Right lobe of liver (tissue), 6 donors: ENCODE results near the gene ARFGAP3. TPM values are rescaled to one million over a fixed set of nuclear protein-coding genes. Genes with fewer than 3 reads are reported as not detected.
A peak's percentile ranks its signal among the peaks of the same experiment; 100 is the strongest.

Experiments used
- ATAC-seq, 4 donors: fragments of 200-7000 bp; cut with Tn5 transposase; one replicate each; pipeline ENCODE4 v1.9.1; 2020; ENCODE audit warnings: mild to moderate bottlenecking in 4 of 4, moderate library complexity in 4 of 4
- DNase-seq, 3 donors: peaks; one replicate each; pipeline ENCODE4 v3.0.0-alpha.2; 2020
- H3K27ac ChIP-seq, 3 donors: fragments of 200-600 bp; one replicate each; pipeline ENCODE4 v1.8.0; 2022
- H3K27me3 ChIP-seq, 2 donors: fragments of 200-600 bp; one replicate each; pipeline ENCODE4 v1.8.0; 2022
- H3K36me3 ChIP-seq, 4 donors: fragments of 200-600 bp; sonication (generic) in 1 of 4; one replicate each; pipeline versions ENCODE4 v1.5.1 to v1.8.0; 2017 to 2022; ENCODE audit warnings: control low read depth in 1 of 4
- H3K4me1 ChIP-seq, 4 donors: fragments of 200-600 bp; sonication (generic) in 1 of 4; one replicate each; pipeline versions ENCODE4 v1.5.1 to v1.8.0; 2017 to 2022; ENCODE audit warnings: control low read depth in 1 of 4
- H3K4me3 ChIP-seq, 3 donors: fragments of 200-600 bp; one replicate each; pipeline ENCODE4 v1.8.0; 2022
- H3K9me3 ChIP-seq, 4 donors: fragments of 200-600 bp; sonication (generic) in 1 of 4; one replicate each; pipeline versions ENCODE4 v1.5.1 to v1.8.0; 2017 to 2022; ENCODE audit warnings: control low read depth in 1 of 4
- CTCF ChIP-seq, 4 donors: fragments of 200-600 bp in 3 of 4; fragments of 450-650 bp in 1 of 4; IDR thresholded peaks; one replicate each; pipeline versions ENCODE4 v1.5.1 to v1.8.0; 2016 to 2022; ENCODE audit warnings: antibody characterized with exemption in 4 of 4, mild to moderate bottlenecking in 2 of 4
- POLR2A ChIP-seq: fragments of 450-650 bp; IDR thresholded peaks from one replicate; pipeline ENCODE4 v1.6.1; 2017; ENCODE audit warnings: antibody characterized with exemption, mild to moderate bottlenecking
- WGBS: methylation state at CpG from one replicate; pipeline ENCODE4 v1.1.6; 2018; ENCODE audit warnings: low coverage, low lambda C conversion rate; ENCODE audit not compliant: insufficient coverage; ENCODE audit errors: missing lambda C conversion rate; 5-methylcytosine and 5-hydroxymethylcytosine counted together
- intact Hi-C, 2 donors: fragments of 100-400 bp; cut with DNase I; formaldehyde crosslinking; loops; one replicate each; pipeline versions ENCODE4 v1.11.2 to v1.14.1; 2022
- total RNA-seq, 6 experiments: library from RNA; depleted of rRNA in 2 of 6; stranded (reverse); fragments of >200 nt in 2 of 6; fragmentation: NEBNext Ultra II Directional in 3 of 6; extraction: Animal tissue kit (Norgen Biotek cat#: 25700) in 3 of 6; gene quantifications; one replicate each; pipeline versions ENCODE4 v1.1.0 to v1.2.4, GENCODE V29; 2016 to 2023
- donor health status: DM: no; HTN: yes; CAD: no.
- donor health status: DM: no; HTN: no; CAD: no.
- donor health status: DM: no; HTN: no; CAD: no.
- donor health status: DM: no; HTN: yes; CAD: no.
- donor health status: DM: no; HTN: yes; CAD: no.

The ARFGAP3 gene
- total RNA-seq, 6 experiments from 2014 or later = 19.8 to 48.4 (median 30.4) TPM

DNA sequence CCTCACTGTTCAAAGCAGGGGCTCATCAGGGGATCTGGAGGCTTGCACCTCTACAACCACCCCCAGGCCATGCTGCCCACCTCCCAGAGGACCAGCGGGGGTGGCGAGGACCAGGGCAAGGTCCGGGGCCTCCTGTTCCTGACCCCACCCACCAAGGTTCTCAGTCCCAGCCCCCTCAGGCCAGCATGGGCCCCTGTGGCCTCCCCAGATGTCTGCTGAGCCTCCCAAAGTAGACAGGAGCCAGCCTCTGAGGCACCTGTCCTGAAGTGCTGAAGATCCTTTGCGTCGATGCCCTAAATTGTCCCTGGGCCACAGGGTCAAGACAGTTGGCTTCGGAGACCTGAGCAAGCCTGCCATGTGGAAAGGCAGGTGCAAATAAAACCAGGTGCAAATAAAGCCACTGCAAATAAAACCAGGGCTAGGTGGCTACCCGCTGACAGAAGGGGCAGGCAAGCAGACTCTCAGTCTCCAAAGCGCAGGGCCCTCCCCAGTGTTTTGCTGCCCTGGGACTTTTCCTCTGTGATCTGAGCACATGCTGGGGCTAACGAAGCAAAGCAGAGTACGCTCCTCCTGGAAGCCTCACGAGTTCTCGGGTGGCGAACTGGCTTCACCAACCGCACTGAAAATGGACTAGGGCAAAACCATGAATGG, 22.4 kb upstream of the ARFGAP3 start:
- H3K36me3 ChIP-seq = peaks cover 0 to 52% (median 16%) of the 10 kb centered on the region in 4 donors
- H3K27ac ChIP-seq = peak overlapping the region in 1 of 3 donors; percentile 20
- ATAC-seq (peak in 1 of 4 donors; percentile 4), DNase-seq (peak in 1 of 3 donors; percentile 52)
- no peaks in the 10 kb centered on the region for H3K27me3 ChIP-seq
- TF ChIP-seq CTCF (IDR thresholded peaks at IDR 0.05) = no peak
- H3K4me3 ChIP-seq = no peak overlapping the region
- H3K9me3 ChIP-seq = no peaks in the 10 kb centered on the region
- H3K4me1 ChIP-seq = peaks cover 0 to 44% (median 16%) of the 10 kb centered on the region in 4 donors
- intact Hi-C loops = loop anchor here in 1 of 2 donors (10.0 kb wide), 1 partner anchor 105 kb away; no protein-coding TSS in a partner anchor
- WGBS = 45% methylated on average over 4 of the region's 14 CpGs

- Histone ChIP-seq H3K4me3 (no peak overlapping the region), H3K27ac (no peak overlapping the region), H3K4me1 (peaks cover 0 to 44% (median 16%) of the 10 kb centered on the region in 4 donors), H3K9me3 (no peaks in the 10 kb centered on the region), H3K27me3 (no peaks in the 10 kb centered on the region), H3K36me3 (peaks cover 0 to 49% (median 14%) of the 10 kb centered on the region in 4 donors)
- ATAC-seq (no peak), DNase-seq (peak in 1 of 3 donors; percentile 45)
- TF ChIP-seq CTCF (IDR thresholded peaks at IDR 0.05) = no peak
- no peak for TF ChIP-seq POLR2A
- intact Hi-C loops = loop anchor here in 1 of 2 donors (10.0 kb wide), 1 partner anchor 106 kb away; no protein-coding TSS in a partner anchor
- 76% methylated on average over 3 of the region's 22 CpGs for WGBS
These were observed 21.7 kb upstream of the ARFGAP3 start for GRCh38 chr22:42878561-42879305.

GRCh38 chr22:42877597-42878340, 20.7 kb upstream of the ARFGAP3 start:
- Histone ChIP-seq H3K4me1 (peaks cover 0 to 36% (median 15%) of the 10 kb centered on the region in 4 donors), H3K27me3 (no peaks in the 10 kb centered on the region), H3K27ac (no peak overlapping the region), H3K9me3 (no peaks in the 10 kb centered on the region), H3K4me3 (no peak overlapping the region), H3K36me3 (peaks cover 0 to 47% (median 18%) of the 10 kb centered on the region in 4 donors)
- ATAC-seq = no peak
- TF ChIP-seq CTCF (IDR thresholded peaks at IDR 0.05) (no peak), POLR2A (no peak)
- peak in 1 of 3 donors; percentile 50 for DNase-seq
- 67% methylated on average over 7 of the region's 12 CpGs for WGBS
- intact Hi-C loops = loop anchor here in 1 of 2 donors (10.0 kb wide), 1 partner anchor 107 kb away; no protein-coding TSS in a partner anchor

DNA sequence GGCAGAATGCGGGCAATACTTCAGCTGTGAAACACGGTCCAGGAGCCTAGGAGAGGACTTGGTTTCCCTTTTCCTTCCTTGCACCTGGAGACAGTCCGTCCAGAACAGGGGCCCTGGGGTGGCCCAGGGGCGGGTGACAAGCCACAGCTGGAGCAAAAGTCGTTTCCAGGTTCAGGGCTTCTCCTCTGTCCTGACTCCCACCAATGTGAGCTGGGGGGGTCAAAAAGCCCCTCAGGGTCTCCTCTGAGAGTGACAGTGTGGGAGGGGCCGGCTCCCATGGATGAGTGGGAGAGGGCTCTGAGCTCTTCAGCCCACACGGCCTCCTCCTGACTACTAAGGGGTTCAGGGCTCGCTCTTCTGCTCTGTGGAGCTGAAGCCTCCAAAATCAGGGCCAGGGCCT, 20.1 kb upstream of the ARFGAP3 start:
- no peak for DNase-seq

More for the DNA sequence above, 20.1 kb upstream of the ARFGAP3 start:
- 80% methylated on average over 1 of the region's 8 CpGs for WGBS
- Histone ChIP-seq H3K27me3 (no peaks in the 10 kb centered on the region), H3K4me1 (peaks cover 0 to 30% (median 13%) of the 10 kb centered on the region in 4 donors), H3K36me3 (peaks cover 0 to 53% (median 18%) of the 10 kb centered on the region in 4 donors), H3K9me3 (no peaks in the 10 kb centered on the region), H3K27ac (no peak overlapping the region), H3K4me3 (no peak overlapping the region)
- TF ChIP-seq POLR2A (no peak), CTCF (IDR thresholded peaks at IDR 0.05) (no peak)
- intact Hi-C loops = loop anchor here in 1 of 2 donors (10.0 kb wide), 1 partner anchor 108 kb away; no protein-coding TSS in a partner anchor
- ATAC-seq = no peak
